SU-DHL-6 (cell line): Measurements from ENCODE around the gene YEATS4.

Experiments used
- H2AFZ ChIP-seq: fragments of 200-600 bp; sonication (generic); 2 replicates; pipeline ENCODE4 v1.6.1; 2014; ENCODE audit warnings: low read depth, mild to moderate bottlenecking, moderate library complexity, mixed read lengths, antibody characterized with exemption, low read length; ENCODE audit not compliant: severe bottlenecking
- H3F3A ChIP-seq: fragments of 200-600 bp; shearing (Covaris generic); 2 replicates; pipeline ENCODE4 v1.6.0; 2016; ENCODE audit warnings: antibody characterized with exemption, mild to moderate bottlenecking; ENCODE audit not compliant: insufficient read depth
- H3K27ac ChIP-seq: fragments of 200-600 bp; sonication (generic); 2 replicates; pipeline ENCODE4 v1.5.1; 2016; ENCODE audit warnings: low read depth, mild to moderate bottlenecking, low read length, moderate library complexity, mixed read lengths
- H3K27me3 ChIP-seq: fragments of 200-600 bp; sonication (generic), shearing (Covaris generic); 2 replicates; pipeline ENCODE4 v1.6.0; 2014; ENCODE audit warnings: mild to moderate bottlenecking, low read length
- H3K36me3 ChIP-seq: fragments of 200-600 bp; sonication (generic); 2 replicates; pipeline ENCODE4 v1.6.1; 2014; ENCODE audit warnings: mild to moderate bottlenecking, low read length, mixed read lengths
- H3K4me2 ChIP-seq: fragments of 300-600, 200-600 bp; shearing (Covaris generic), sonication (generic); 2 replicates; pipeline ENCODE4 v1.6.0; 2014; ENCODE audit warnings: low read length, low read depth, mild to moderate bottlenecking; ENCODE audit not compliant: poor library complexity, severe bottlenecking
- H3K4me3 ChIP-seq: fragments of 200-600 bp; sonication (generic); 2 replicates; pipeline ENCODE4 v1.5.1; 2014; ENCODE audit warnings: antibody characterized with exemption, low read length, mild to moderate bottlenecking, mixed read lengths; ENCODE audit not compliant: insufficient read depth, poor library complexity, severe bottlenecking
- H3K79me2 ChIP-seq: fragments of 200-600 bp; sonication (generic); 2 replicates; pipeline ENCODE4 v1.6.1; 2014; ENCODE audit warnings: mild to moderate bottlenecking, low read length, moderate library complexity; ENCODE audit not compliant: insufficient read depth
- H3K9ac ChIP-seq: fragments of 200-600 bp; sonication (generic); 2 replicates; pipeline ENCODE4 v1.7.0; 2014; ENCODE audit warnings: mild to moderate bottlenecking, low read length
- H3K9me2 ChIP-seq: fragments of 200-600 bp; sonication (generic); replicated peaks from 2 replicates; pipeline ENCODE4 v1.6.1; 2014; ENCODE audit warnings: low read length; ENCODE audit not compliant: insufficient read depth
- H3K9me3 ChIP-seq: fragments of 200-600 bp; sonication (generic); 2 replicates; pipeline ENCODE4 v1.6.1; 2014; ENCODE audit warnings: low read length, mixed read lengths; ENCODE audit not compliant: insufficient read depth
- H4K20me1 ChIP-seq: fragments of 200-600 bp; sonication (generic); 2 replicates; pipeline ENCODE4 v1.6.1; 2014; ENCODE audit warnings: low read depth, mild to moderate bottlenecking, antibody characterized with exemption, low read length, moderate library complexity, mixed read lengths
- EZH2phosphoT487 ChIP-seq: fragments of 200-600 bp; sonication (generic), shearing (Covaris generic); conservative IDR thresholded peaks from 2 replicates; pipeline ENCODE4 v1.6.1; 2018; ENCODE audit warnings: mild to moderate bottlenecking, antibody characterized with exemption, low read length, moderate library complexity, mixed read lengths
- TF ChIP-seq, protein P1 (sequence below): fragments of 200-600 bp; sonication (generic); IDR thresholded peaks from one replicate; pipeline ENCODE4 v1.5.1; 2017; ENCODE audit warnings: antibody characterized with exemption, mild to moderate bottlenecking, low read length, moderate library complexity; ENCODE audit not compliant: insufficient read depth, poor library complexity, severe bottlenecking

YEATS4 gene

DNA sequence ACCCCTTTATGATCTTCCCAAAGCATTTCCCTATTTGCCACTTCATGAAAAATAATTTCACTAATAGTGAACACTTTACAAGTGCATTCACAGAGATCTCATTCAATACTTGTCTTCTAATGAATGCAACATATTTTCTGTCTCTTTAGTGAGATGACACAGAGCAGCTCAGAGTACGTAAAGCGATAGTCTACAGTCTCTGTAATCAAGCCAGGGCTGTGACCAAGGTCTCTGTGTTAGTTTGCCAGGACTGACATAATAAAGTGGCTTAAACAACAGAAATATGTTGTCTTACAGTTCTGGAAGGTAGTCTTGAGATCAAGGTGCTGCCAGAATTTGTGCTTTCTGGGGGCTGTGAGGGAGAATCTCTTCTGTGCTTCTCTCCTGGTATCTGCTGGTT, 77.5 kb downstream of the YEATS4 start:
- H3K9me2 ChIP-seq = no peaks in the 10 kb centered on the region
- H3K4me3 ChIP-seq = no peak overlapping the region
- no peaks in the 10 kb centered on the region for H3K9me3 ChIP-seq
- no peak overlapping the region for H3K9ac ChIP-seq
- no peak overlapping the region for H3K27ac ChIP-seq
- no peak for TF ChIP-seq EZH2phosphoT487
- TF ChIP-seq, protein P1, sequence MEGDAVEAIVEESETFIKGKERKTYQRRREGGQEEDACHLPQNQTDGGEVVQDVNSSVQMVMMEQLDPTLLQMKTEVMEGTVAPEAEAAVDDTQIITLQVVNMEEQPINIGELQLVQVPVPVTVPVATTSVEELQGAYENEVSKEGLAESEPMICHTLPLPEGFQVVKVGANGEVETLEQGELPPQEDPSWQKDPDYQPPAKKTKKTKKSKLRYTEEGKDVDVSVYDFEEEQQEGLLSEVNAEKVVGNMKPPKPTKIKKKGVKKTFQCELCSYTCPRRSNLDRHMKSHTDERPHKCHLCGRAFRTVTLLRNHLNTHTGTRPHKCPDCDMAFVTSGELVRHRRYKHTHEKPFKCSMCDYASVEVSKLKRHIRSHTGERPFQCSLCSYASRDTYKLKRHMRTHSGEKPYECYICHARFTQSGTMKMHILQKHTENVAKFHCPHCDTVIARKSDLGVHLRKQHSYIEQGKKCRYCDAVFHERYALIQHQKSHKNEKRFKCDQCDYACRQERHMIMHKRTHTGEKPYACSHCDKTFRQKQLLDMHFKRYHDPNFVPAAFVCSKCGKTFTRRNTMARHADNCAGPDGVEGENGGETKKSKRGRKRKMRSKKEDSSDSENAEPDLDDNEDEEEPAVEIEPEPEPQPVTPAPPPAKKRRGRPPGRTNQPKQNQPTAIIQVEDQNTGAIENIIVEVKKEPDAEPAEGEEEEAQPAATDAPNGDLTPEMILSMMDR = no peak
- H2AFZ ChIP-seq = no peak overlapping the region
- H3K36me3 ChIP-seq = no peaks in the 10 kb centered on the region
- H3F3A ChIP-seq = no peaks in the 10 kb centered on the region
- H3K4me2 ChIP-seq = no peak overlapping the region
- H4K20me1 ChIP-seq = no peaks in the 10 kb centered on the region
- H3K79me2 ChIP-seq = no peaks in the 10 kb centered on the region
- H3K27me3 ChIP-seq = no peaks in the 10 kb centered on the region

DNA sequence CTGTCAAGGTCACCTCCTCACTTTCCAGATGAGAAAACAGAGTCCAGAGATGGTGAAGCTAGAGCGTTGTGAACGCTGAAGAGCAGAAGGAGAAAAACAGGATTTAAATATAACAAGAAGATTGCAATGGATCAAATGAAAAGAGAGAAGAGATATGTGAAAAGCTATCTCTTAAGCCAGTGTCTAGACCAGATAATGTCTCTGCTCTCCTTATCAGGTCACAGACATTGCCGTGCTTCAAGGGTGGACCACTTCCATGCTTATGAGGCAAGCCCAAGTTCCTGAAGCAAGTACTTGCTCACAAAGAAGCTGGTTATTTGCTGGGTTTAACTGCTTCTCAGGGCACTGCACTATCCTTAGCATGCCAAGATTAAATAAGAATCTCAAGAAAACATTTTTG, 79.0 kb downstream of the YEATS4 start:
- Histone ChIP-seq H3K36me3 (no peaks in the 10 kb centered on the region), H3K27me3 (no peaks in the 10 kb centered on the region), H2AFZ (no peak overlapping the region), H4K20me1 (no peaks in the 10 kb centered on the region), H3K9ac (no peak overlapping the region), H3K9me3 (no peaks in the 10 kb centered on the region), H3F3A (no peaks in the 10 kb centered on the region), H3K9me2 (no peaks in the 10 kb centered on the region), H3K4me2 (no peak overlapping the region), H3K27ac (no peak overlapping the region), H3K4me3 (no peak overlapping the region), H3K79me2 (no peaks in the 10 kb centered on the region)
- TF ChIP-seq, protein P1 = no peak
- no peak for TF ChIP-seq EZH2phosphoT487

DNA sequence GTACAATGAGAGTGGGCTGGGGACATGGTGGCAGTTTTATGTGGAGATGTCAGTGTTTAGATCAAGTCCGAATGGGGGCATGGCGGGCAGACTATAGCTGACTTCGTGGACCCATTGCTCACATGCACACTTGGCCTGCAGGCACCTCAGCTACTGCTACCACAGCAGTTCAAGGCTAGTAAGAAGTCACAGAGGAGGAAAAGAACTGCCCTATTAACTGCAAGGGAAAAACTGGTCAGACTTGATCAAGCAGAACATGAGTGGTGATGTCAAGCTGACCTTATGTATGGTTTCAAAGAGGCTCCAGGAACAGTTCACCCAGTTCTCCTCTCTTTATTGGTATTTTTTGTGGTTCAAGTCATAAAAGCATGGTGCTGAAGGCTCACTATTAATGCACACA, 80.5 kb downstream of the YEATS4 start:
- Histone ChIP-seq H3K79me2 (no peaks in the 10 kb centered on the region), H3K9me2 (no peaks in the 10 kb centered on the region), H3K27me3 (no peaks in the 10 kb centered on the region), H3K36me3 (no peaks in the 10 kb centered on the region), H3F3A (no peaks in the 10 kb centered on the region), H3K9ac (no peak overlapping the region), H3K4me2 (no peak overlapping the region), H3K4me3 (no peak overlapping the region), H3K9me3 (no peaks in the 10 kb centered on the region), H3K27ac (no peak overlapping the region), H2AFZ (no peak overlapping the region), H4K20me1 (no peaks in the 10 kb centered on the region)
- TF ChIP-seq, protein P1 = no peak
- TF ChIP-seq EZH2phosphoT487 = no peak
